Neural progenitor cell (in vitro differentiated cells): ENCODE data around the gene CD74.

Source experiments
- EZH2 ChIP-seq: fragments of 200-600 bp; sonication (generic); IDR thresholded peaks from 2 replicates; pipeline ENCODE4 v1.6.1; 2017; ENCODE audit warnings: antibody characterized with exemption, mild to moderate bottlenecking, moderate library complexity
- TF ChIP-seq, protein P1 (sequence below): fragments of 200-600 bp; sonication (generic); IDR thresholded peaks from 2 replicates; pipeline ENCODE4 v1.5.1; 2017; ENCODE audit warnings: antibody characterized with exemption, mild to moderate bottlenecking

DNA sequence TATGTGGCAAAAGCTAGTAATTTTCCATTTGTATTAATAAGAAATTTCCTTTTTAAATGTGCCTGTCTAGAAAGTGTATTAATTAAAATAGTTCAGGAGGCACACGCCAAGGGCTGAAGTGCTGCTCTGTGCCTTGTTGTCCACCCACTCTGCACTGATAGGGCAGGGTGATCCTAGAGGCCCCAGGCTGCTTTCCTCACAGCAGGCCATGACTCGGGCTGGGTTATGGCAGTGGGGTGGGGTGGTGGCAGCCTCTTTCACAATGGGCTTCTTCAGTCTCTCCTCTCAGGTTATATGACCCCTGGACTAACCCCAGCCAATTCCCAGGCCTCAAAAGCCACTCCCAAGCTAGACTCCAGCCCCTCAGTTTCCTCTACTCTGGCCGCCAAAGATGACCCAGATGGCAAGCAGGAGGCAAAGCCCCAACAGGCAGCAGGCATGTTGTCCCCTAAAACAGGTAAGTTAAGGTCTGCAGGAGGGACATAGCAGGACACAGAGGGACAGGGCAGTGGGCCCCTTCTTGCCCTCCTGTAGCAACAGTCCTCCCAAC lies 19.5 kb downstream of the CD74 start:
- TF ChIP-seq, protein P1, sequence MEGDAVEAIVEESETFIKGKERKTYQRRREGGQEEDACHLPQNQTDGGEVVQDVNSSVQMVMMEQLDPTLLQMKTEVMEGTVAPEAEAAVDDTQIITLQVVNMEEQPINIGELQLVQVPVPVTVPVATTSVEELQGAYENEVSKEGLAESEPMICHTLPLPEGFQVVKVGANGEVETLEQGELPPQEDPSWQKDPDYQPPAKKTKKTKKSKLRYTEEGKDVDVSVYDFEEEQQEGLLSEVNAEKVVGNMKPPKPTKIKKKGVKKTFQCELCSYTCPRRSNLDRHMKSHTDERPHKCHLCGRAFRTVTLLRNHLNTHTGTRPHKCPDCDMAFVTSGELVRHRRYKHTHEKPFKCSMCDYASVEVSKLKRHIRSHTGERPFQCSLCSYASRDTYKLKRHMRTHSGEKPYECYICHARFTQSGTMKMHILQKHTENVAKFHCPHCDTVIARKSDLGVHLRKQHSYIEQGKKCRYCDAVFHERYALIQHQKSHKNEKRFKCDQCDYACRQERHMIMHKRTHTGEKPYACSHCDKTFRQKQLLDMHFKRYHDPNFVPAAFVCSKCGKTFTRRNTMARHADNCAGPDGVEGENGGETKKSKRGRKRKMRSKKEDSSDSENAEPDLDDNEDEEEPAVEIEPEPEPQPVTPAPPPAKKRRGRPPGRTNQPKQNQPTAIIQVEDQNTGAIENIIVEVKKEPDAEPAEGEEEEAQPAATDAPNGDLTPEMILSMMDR: no peak
- TF ChIP-seq EZH2: no peak
